Spleen (tissue), 11 donors: ENCODE measurements around the gene SPRN. TPM values are rescaled to one million over a fixed set of nuclear protein-coding genes. Genes with fewer than 3 reads are reported as not detected.

ENCODE experiments used
- DNase-seq: peaks from one replicate; pipeline ENCODE4 v3.0.0-alpha.2; 2020
- H3K27ac ChIP-seq, 8 donors: fragments of 200-600 bp; sonication (generic) in 7 of 8; 1 replicate in 4 of 8; 2 replicates in 4 of 8; pipeline versions ENCODE4 v1.5.0 to v1.8.0; 2016 to 2021; ENCODE audit warnings: inconsistent platforms in 4 of 8, mild to moderate bottlenecking in 4 of 8, moderate library complexity in 1 of 8
- H3K27me3 ChIP-seq, 7 donors: fragments of 200-600 bp; sonication (generic) in 6 of 7; replicated peaks in 1 of 7; 1 replicate in 4 of 7; 2 replicates in 3 of 7; pipeline versions ENCODE4 v1.5.0 to v1.8.0; 2016 to 2021; ENCODE audit warnings: inconsistent platforms in 3 of 7, mild to moderate bottlenecking in 1 of 7
- H3K36me3 ChIP-seq, 6 donors: fragments of 200-600 bp; sonication (generic) in 5 of 6; 1 replicate in 4 of 6; 2 replicates in 2 of 6; pipeline versions ENCODE4 v1.5.0 to v1.8.0; 2016 to 2021; ENCODE audit warnings: inconsistent platforms in 2 of 6
- H3K4me1 ChIP-seq, 6 donors: fragments of 200-600 bp; sonication (generic) in 5 of 6; 1 replicate in 3 of 6; 2 replicates in 3 of 6; pipeline versions ENCODE4 v1.5.0 to v1.8.0; 2016 to 2021; ENCODE audit warnings: inconsistent platforms in 3 of 6
- H3K4me3 ChIP-seq, 8 donors: fragments of 200-600 bp; sonication (generic) in 7 of 8; 1 replicate in 4 of 8; 2 replicates in 4 of 8; pipeline versions ENCODE4 v1.5.0 to v1.8.0; 2016 to 2021; ENCODE audit warnings: inconsistent platforms in 4 of 8, mild to moderate bottlenecking in 4 of 8, moderate library complexity in 2 of 8
- H3K9me3 ChIP-seq, 8 donors: fragments of 200-600 bp; sonication (generic) in 7 of 8; 1 replicate in 4 of 8; 2 replicates in 4 of 8; pipeline versions ENCODE4 v1.5.0 to v1.8.0; 2016 to 2021; ENCODE audit warnings: inconsistent platforms in 4 of 8
- POLR2A ChIP-seq, 3 donors: fragments of 450-650 bp; IDR thresholded peaks; one replicate each; pipeline ENCODE4 v1.5.1; 2017; ENCODE audit warnings: antibody characterized with exemption in 3 of 3, mild to moderate bottlenecking in 1 of 3
- POLR2AphosphoS5 ChIP-seq, 3 donors: sonication (generic); formaldehyde crosslinking; IDR thresholded peaks; one replicate each; pipeline ENCODE4 v1.5.1; 2017; ENCODE audit warnings: antibody characterized with exemption in 3 of 3
- WGBS, 5 donors: extraction: QIAGEN DNeasy Blood & Tissue Kit in 3 of 5; methylation state at CpG; one replicate each; pipeline versions ENCODE4 v1.1.5 to v1.1.7; 2013 to 2018; 5-methylcytosine and 5-hydroxymethylcytosine counted together
- intact Hi-C: fragments of 100-400 bp; cut with DNase I; formaldehyde crosslinking; loops from one replicate; pipeline ENCODE4 v1.15.0; 2023; ENCODE audit warnings: low total_unique reads
- polyA plus RNA-seq, 3 donors: library from polyadenylated mRNA; stranded (reverse); fragments of 200-250 nt; gene quantifications; one replicate each; pipeline ENCODE4 v1.2.1, GENCODE V29; 2013
- total RNA-seq, 7 donors: library from RNA; depleted of rRNA in 3 of 7; stranded (reverse); fragments of >200 nt in 3 of 7; fragmentation: NEBNext Ultra II Directional in 4 of 7; extraction: Animal tissue kit (Norgen Biotek cat#: 25700) in 4 of 7; gene quantifications; one replicate each; pipeline versions ENCODE4 v1.1.0 to v1.2.1, GENCODE V29; 2016 to 2021
- TF ChIP-seq, protein P1 (sequence below), 11 experiments: fragments of 200-600 bp in 7 of 11; fragments of 450-650 bp in 4 of 11; sonication (generic) in 4 of 11; IDR thresholded peaks in 8 of 11; conservative IDR thresholded peaks in 3 of 11; 1 replicate in 7 of 11; 2 replicates in 4 of 11; pipeline versions ENCODE4 v1.4.0 to v1.8.0; 2016 to 2021; ENCODE audit warnings: antibody characterized with exemption in 11 of 11, inconsistent platforms in 4 of 11, mild to moderate bottlenecking in 1 of 11
- donor health status: healthy with polysubstance abuse.
- donor health status: DM: no; HTN: no; CAD: no; lungs with moderate emphysema.
- donor health status: DM: no; HTN: no; CAD: no.
- donor health status: Bipolar disorder and iron deficiency.
- donor health status: healthy.
- donor health status: DM: no; HTN: no; CAD: no.
- donor health status: DM: yes; HTN: yes; CAD: no.

SPRN gene
- total and polyA plus RNA-seq, 10 donors, result 0.14 to 0.58 (median 0.21) TPM; not detected in 4

- intact Hi-C loops, result no loop called here
- TF ChIP-seq POLR2A (IDR thresholded peaks at IDR 0.05), result no peak
- TF ChIP-seq POLR2AphosphoS5 (IDR thresholded peaks at IDR 0.05), result no peak
- TF ChIP-seq, protein P1, sequence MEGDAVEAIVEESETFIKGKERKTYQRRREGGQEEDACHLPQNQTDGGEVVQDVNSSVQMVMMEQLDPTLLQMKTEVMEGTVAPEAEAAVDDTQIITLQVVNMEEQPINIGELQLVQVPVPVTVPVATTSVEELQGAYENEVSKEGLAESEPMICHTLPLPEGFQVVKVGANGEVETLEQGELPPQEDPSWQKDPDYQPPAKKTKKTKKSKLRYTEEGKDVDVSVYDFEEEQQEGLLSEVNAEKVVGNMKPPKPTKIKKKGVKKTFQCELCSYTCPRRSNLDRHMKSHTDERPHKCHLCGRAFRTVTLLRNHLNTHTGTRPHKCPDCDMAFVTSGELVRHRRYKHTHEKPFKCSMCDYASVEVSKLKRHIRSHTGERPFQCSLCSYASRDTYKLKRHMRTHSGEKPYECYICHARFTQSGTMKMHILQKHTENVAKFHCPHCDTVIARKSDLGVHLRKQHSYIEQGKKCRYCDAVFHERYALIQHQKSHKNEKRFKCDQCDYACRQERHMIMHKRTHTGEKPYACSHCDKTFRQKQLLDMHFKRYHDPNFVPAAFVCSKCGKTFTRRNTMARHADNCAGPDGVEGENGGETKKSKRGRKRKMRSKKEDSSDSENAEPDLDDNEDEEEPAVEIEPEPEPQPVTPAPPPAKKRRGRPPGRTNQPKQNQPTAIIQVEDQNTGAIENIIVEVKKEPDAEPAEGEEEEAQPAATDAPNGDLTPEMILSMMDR (IDR thresholded peaks at IDR 0.05 in 8 of 11, conservative IDR thresholded peaks at IDR 0.05 in 3 of 11), result no peak
- H3K36me3 ChIP-seq, result no peaks in the 10 kb centered on the region
Observed at GRCh38 chr10:133455611-133456031, 31.2 kb upstream of the SPRN start.

DNA sequence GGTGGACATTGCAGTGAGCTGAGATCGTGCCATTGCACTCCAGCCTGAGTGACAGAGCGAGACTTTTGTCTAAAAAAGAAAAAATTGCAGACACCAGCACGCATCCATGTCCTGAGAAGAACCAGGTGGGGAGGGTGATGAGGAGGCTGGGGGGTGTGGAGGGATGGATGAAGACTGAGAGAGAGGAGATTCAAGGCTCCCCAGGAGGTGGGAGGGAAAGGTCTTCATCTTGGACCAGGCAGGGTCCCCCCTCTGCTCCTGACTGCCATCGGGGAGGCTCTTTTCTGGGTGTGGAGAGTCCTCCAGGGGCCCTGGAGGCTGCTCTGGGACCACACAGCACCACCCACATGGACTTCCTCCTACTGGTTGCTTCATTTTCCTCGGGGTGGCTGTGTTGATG is 30.8 kb upstream of the SPRN start:
- Histone ChIP-seq H3K4me3 (no peak overlapping the region), H3K9me3 (peaks cover 0 to 1% (median 0%) of the 10 kb centered on the region in 8 donors), H3K36me3 (no peaks in the 10 kb centered on the region), H3K27ac (no peak overlapping the region), H3K4me1 (no peaks in the 10 kb centered on the region), H3K27me3 (no peaks in the 10 kb centered on the region)
- WGBS, 5 donors, result 68 to 84% (median 75%) methylated on average over 5 of the region's 5 CpGs
- no peak for DNase-seq
- intact Hi-C loops, result no loop called here
- TF ChIP-seq POLR2A (IDR thresholded peaks at IDR 0.05) (no peak), POLR2AphosphoS5 (IDR thresholded peaks at IDR 0.05) (no peak)
- TF ChIP-seq, protein P1 (IDR thresholded peaks at IDR 0.05 in 8 of 11, conservative IDR thresholded peaks at IDR 0.05 in 3 of 11), result no peak

More at GRCh38 chr10:133455611-133456031, 31.2 kb upstream of the SPRN start:
- H3K4me1 ChIP-seq, result no peaks in the 10 kb centered on the region
- no peak overlapping the region for H3K27ac ChIP-seq
- no peaks in the 10 kb centered on the region for H3K9me3 ChIP-seq
- no peaks in the 10 kb centered on the region for H3K27me3 ChIP-seq
- DNase-seq, result no peak
- no peak overlapping the region for H3K4me3 ChIP-seq
- WGBS, 5 donors, result 76 to 93% (median 82%) methylated on average over 7 of the region's 7 CpGs

DNA sequence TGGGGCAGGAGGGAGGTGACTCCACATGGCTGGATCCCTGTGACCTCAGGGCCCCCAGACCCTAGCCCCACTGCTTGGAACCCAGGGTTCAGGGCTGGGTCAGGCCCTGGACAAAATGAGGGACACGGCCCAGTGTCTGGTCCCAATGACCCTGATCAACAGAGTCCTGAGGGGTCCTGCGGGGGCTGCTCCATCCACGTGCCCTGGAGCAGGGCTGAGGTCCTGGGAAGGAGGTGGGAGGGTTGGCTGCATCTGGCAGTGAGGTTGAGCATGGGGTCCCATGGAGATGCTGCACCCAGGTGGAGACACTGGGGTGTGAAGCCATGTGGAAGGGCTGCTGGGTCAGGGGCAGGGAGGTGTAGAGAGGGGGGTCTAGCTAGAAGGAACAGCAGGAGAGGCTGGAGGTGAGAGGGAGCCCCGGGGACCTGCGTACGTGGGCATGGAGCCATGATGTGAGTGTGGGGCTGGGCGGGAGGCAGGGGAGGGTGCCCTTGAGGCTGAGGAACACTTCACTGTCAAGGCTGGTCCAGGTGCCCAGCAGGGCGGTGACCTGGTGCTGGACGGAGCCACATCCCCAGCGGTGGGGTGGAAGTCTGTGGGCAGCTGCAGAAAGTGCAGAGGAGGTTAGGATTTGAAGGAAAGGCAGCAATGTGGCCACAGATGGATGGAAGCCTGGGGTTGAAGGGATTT is 29.9 kb upstream of the SPRN start:
- no peak for DNase-seq
- Histone ChIP-seq H3K4me3 (no peak overlapping the region), H3K27me3 (no peaks in the 10 kb centered on the region), H3K27ac (no peak overlapping the region), H3K9me3 (peaks cover 0 to 10% (median 6%) of the 10 kb centered on the region in 8 donors), H3K36me3 (no peaks in the 10 kb centered on the region), H3K4me1 (no peaks in the 10 kb centered on the region)
- TF ChIP-seq POLR2A (IDR thresholded peaks at IDR 0.05), result no peak
- TF ChIP-seq POLR2AphosphoS5 (IDR thresholded peaks at IDR 0.05), result no peak
- TF ChIP-seq, protein P1 (IDR thresholded peaks at IDR 0.05 in 8 of 11, conservative IDR thresholded peaks at IDR 0.05 in 3 of 11), result no peak
- intact Hi-C loops, result no loop called here
- WGBS, 5 donors, result 79 to 91% (median 83%) methylated on average over 10 of the region's 10 CpGs

DNA sequence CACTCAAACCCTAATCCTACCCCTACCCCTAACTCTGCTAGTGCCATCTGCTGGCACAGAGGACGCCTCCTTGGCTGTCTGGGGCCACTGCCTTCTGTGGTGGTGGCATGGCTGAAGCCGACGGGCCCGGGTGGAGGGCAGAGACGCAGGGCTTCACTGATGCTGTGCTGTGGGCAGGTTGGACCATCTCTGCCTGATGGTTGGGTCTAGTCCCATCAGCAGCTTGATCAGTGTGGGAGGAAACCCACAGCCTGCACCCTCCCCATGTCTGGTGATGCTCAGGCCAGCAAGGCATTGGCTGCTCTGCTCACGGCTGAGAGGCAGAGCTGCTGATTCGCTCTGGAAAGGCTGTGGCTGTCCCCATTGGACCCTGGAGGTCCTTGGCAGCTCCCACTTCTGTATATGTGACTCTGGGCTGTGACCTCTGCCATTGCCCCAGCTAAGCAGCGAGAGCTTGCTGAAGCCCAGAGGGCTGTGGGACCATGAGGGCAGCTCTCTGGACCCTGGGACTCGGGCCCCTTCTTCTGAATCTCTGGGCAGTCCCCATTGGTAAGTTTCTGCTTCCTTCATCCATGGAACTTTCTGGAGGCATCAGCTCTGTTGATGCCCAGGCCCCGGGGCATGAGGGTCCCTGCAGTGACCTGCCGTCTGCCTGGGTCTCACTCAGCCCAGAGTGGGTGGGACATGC is 29.2 kb upstream of the SPRN start, which contains the start of gene SCART1:
Gene SCART1, plus strand, starts transcription at position 430 of the 688 bp plus-strand sequence. Its CDS starts 53 bp downstream, at position 483.
- intact Hi-C loops, result no loop called here
- Histone ChIP-seq H3K36me3 (no peaks in the 10 kb centered on the region), H3K4me1 (no peaks in the 10 kb centered on the region), H3K4me3 (no peak within 1 kb of the TSS), H3K27me3 (no peaks in the 10 kb centered on the region), H3K9me3 (peaks cover 0 to 17% (median 13%) of the 10 kb centered on the region in 8 donors), H3K27ac (no peak within 1 kb of the TSS)
- TF ChIP-seq POLR2A (IDR thresholded peaks at IDR 0.05) (no peak), POLR2AphosphoS5 (IDR thresholded peaks at IDR 0.05) (no peak)
- TF ChIP-seq, protein P1 (IDR thresholded peaks at IDR 0.05 in 8 of 11, conservative IDR thresholded peaks at IDR 0.05 in 3 of 11), result no peak
- 82 to 89% (median 87%) methylated on average over 6 to 11 of the region's 11 CpGs for WGBS, 5 donors
- DNase-seq, result no peak
